ENCODE data around the gene CTRB1.
"Not testable (repeated sequence)": the region's sequence is repeated elsewhere in the genome, so short reads cannot be mapped to it uniquely, and the experiment has no call there.

- TF ChIP-seq ZNF274 (IDR thresholded peaks at IDR 0.05; ENCODE audit: low read depth, low read length); SUZ12 (IDR thresholded peaks at IDR 0.05; ENCODE audit: extremely low read depth, insufficient read depth, insufficient read length); YY1 (IDR thresholded peaks at IDR 0.05; ENCODE audit: insufficient read depth, insufficient read length): not testable (repeated sequence)
These were observed 12.6 kb upstream of the CTRB1 start for GRCh38 chr16:75205961-75206748.

Measured in NT2/D1 (cell line).